ENCODE measurements around the gene CFAP119. TPM values are rescaled to one million over a fixed set of nuclear protein-coding genes. Genes with fewer than 3 reads are reported as not detected.
A peak's percentile ranks its signal among the peaks of the same experiment; 100 is the strongest.

Gene CFAP119
- total and polyA plus RNA-seq, 9 of the 15 experiments (the other 6 are each of a cell fraction or from before 2014, with no cell fraction given) = 5.5 to 33.7 (median 9.6) TPM

- H3K9me1 ChIP-seq (ENCODE audit: control insufficient read depth, insufficient read depth, low read length) = no peaks in the 10 kb centered on the region
- FAIRE-seq = no peak
- TF ChIP-seq EP400 (IDR thresholded peaks at IDR 0.05) = no peak
- no peak for TF ChIP-seq ZNF609 (CRISPR knock-in tag; IDR thresholded peaks at IDR 0.05; ENCODE audit: borderline replicate concordance)
- peak; percentile 71 for TF ChIP-seq ZNF121 (CRISPR knock-in tag; conservative IDR thresholded peaks at IDR 0.05)
- no peaks in the 10 kb centered on the region for H3K27me3 ChIP-seq (ENCODE audit: control insufficient read depth in 2 of 2, insufficient read depth in 2 of 2, low read length in 2 of 2)
- peaks cover 0 to 19% of the 10 kb centered on the region in 2 experiments; a peak in 2 of 5 replicates for H3K4me1 ChIP-seq (replicated peaks in 1 of 2; ENCODE audit: control insufficient read depth in 2 of 2, insufficient read depth in 2 of 2, low read length in 2 of 2)
- H3K4me3 ChIP-seq = no peak overlapping the region
- ChIA-PET POLR2A (interaction anchor here (0.6 to 2.9 kb wide), 4 partner anchors 9 to 132 kb away, joined by 3 to 14 read pairs (median 4); partner anchors contain the start of gene PHKG2), CTCF (ENCODE audit: low intra/inter-chr PET ratio) (no interaction called here)
- ATAC-seq = no peak
- H3K36me3 ChIP-seq (ENCODE audit: control insufficient read depth, insufficient read depth, low read length) = peaks cover 98% of the 10 kb centered on the region
- in situ Hi-C loops (cut with MboI) = no loop called here
- H4K20me1 ChIP-seq (replicated peaks; ENCODE audit: control insufficient read depth, insufficient read depth, low read length) = 0 out of 2 replicates have a peak, but pooled peaks cover 5% of the 10 kb centered on the region
- no peak overlapping the region for H3K4me2 ChIP-seq (ENCODE audit: insufficient read depth, low read length)
- intact Hi-C loops (cut with micrococcal nuclease) = loop anchor here (10.0 kb wide), 1 partner anchor 55 kb away; no protein-coding TSS in a partner anchor
- WGBS (ENCODE audit: insufficient coverage, low coverage, missing lambda C conversion rate) = 94% methylated on average over 14 of the region's 17 CpGs
- H3K27ac ChIP-seq (ENCODE audit: extremely low read depth, low read depth, low read length) = no peak overlapping the region
- H3K9me3 ChIP-seq (replicated peaks; ENCODE audit: control insufficient read depth, insufficient read depth, low read depth, low read length) = no peaks in the 10 kb centered on the region
- H3K9ac ChIP-seq (ENCODE audit: insufficient read depth in 1 of 2, low read depth in 2 of 2, low read length in 2 of 2) = no peak overlapping the region; a peak in 1 of 4 replicates
- H3K79me2 ChIP-seq (ENCODE audit: control insufficient read depth, insufficient read depth, low read length) = 0 out of 3 replicates have a peak, but pooled peaks cover under 1% of the 10 kb centered on the region
- DNase-seq (ENCODE audit: extremely low read depth in 1 of 4, low spot score in 3 of 4) = no peak
- no peak overlapping the region for H2AFZ ChIP-seq (ENCODE audit: low read depth, low read length)
- BruUV-seq (replicated peaks) = no TSS peak
These were observed 7.7 kb upstream of the CFAP119 start for GRCh38 chr16:30769379-30770089.

All from K562 (cell line).